ENCODE data around the gene TMEFF2. TPM values are rescaled to one million over a fixed set of nuclear protein-coding genes. Genes with fewer than 3 reads are reported as not detected.
"Not testable (repeated sequence)": the region's sequence is repeated elsewhere in the genome, so short reads cannot be mapped to it uniquely, and the experiment has no call there.

TMEFF2 gene
- total RNA-seq, 1 donor from 2014 or later, result 6.3 TPM

DNA sequence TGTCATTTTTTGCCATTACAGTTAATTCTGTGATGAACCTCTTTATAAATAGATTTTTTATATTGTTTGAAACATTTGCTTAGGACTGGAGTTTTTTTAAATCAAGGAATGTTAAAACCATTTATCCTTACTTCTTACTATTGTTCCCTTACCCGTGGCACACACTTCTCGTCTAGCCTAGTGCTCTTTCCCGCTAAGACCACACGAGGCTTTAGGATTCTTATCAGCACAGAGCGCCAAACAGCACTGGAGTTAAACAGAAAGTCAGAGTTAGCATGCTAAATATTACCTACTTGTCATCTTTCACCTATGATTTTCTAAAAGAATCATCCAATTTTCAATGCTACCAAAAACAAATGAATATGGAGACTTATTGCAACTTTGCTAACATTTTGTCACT, 112.6 kb downstream of the TMEFF2 start:
- Histone ChIP-seq H3K4me3 (ENCODE audit: low read length in 3 of 3) (no peak overlapping the region), H3K9ac (ENCODE audit: low read depth in 1 of 3, low read length in 3 of 3) (no peak overlapping the region), H3K27ac (ENCODE audit: low read depth, low read length) (no peak overlapping the region), H3K9me3 (ENCODE audit: control insufficient read depth in 3 of 3, low read length in 3 of 3) (no peaks in the 10 kb centered on the region), H3K27me3 (ENCODE audit: control insufficient read depth in 3 of 3, insufficient read depth in 3 of 3, low read length in 3 of 3) (no peaks in the 10 kb centered on the region), H3K4me1 (ENCODE audit: control insufficient read depth in 3 of 3, insufficient read depth in 3 of 3, low read length in 3 of 3) (no peaks in the 10 kb centered on the region), H3K36me3 (ENCODE audit: control insufficient read depth in 3 of 3, insufficient read depth in 3 of 3, low read length in 3 of 3) (no peaks in the 10 kb centered on the region)

DNA sequence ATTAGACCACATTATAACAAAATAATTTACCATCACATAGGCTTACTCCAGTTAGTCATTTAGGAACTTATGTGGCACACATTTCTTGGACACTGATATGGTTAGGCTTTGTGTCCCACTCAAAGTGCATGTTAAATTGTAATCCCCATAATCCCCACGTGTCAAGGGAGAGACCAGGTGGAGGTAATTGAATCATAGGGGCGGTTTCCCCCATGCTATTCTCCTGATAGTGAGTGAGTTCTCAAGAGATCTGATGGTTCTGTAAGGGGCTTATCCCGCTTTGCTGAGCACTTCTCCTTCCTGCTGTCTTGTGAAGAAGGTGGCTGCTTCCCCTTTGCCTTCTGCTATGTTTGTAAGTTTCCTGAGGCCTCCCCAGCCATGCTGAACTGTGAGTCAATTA, 114.6 kb downstream of the TMEFF2 start:
- H3K27ac ChIP-seq (ENCODE audit: low read depth, low read length); H3K36me3 ChIP-seq (ENCODE audit: control insufficient read depth in 3 of 3, insufficient read depth in 3 of 3, low read length in 3 of 3); H3K27me3 ChIP-seq (ENCODE audit: control insufficient read depth in 3 of 3, insufficient read depth in 3 of 3, low read length in 3 of 3); H3K4me1 ChIP-seq (ENCODE audit: control insufficient read depth in 3 of 3, insufficient read depth in 3 of 3, low read length in 3 of 3); H3K4me3 ChIP-seq (ENCODE audit: low read length in 3 of 3); H3K9ac ChIP-seq (ENCODE audit: low read depth in 1 of 3, low read length in 3 of 3); H3K9me3 ChIP-seq (ENCODE audit: control insufficient read depth in 3 of 3, low read length in 3 of 3): not testable (repeated sequence)

DNA sequence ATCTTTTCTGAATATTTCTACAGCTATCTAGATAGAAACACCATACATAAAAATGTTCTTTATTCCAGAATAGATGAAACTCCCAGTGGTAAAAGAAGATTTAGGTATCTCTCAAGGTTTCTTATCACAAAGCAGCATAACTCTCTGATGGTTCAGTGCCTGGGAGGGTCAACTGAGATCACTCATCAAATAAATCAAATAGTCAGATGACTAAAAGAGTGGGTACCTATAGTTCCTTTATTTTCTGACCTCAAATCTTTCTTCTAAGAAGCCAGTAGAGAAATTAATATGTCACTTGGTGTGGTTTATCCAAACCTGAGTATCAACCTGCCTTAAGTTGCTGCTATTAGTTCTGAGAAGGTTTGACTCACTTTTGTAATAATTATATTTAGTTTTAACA, 120.9 kb downstream of the TMEFF2 start:
- H3K27ac ChIP-seq (ENCODE audit: low read depth, low read length), result no peak overlapping the region
- H3K27me3 ChIP-seq (ENCODE audit: control insufficient read depth in 3 of 3, insufficient read depth in 3 of 3, low read length in 3 of 3), result no peaks in the 10 kb centered on the region
- H3K36me3 ChIP-seq (ENCODE audit: control insufficient read depth in 3 of 3, insufficient read depth in 3 of 3, low read length in 3 of 3), result no peaks in the 10 kb centered on the region
- H3K4me3 ChIP-seq (ENCODE audit: low read length in 3 of 3), result no peak overlapping the region
- H3K9me3 ChIP-seq (ENCODE audit: control insufficient read depth in 3 of 3, low read length in 3 of 3), result no peaks in the 10 kb centered on the region
- no peak overlapping the region for H3K9ac ChIP-seq (ENCODE audit: low read depth in 1 of 3, low read length in 3 of 3)
- H3K4me1 ChIP-seq (ENCODE audit: control insufficient read depth in 3 of 3, insufficient read depth in 3 of 3, low read length in 3 of 3), result no peaks in the 10 kb centered on the region

DNA sequence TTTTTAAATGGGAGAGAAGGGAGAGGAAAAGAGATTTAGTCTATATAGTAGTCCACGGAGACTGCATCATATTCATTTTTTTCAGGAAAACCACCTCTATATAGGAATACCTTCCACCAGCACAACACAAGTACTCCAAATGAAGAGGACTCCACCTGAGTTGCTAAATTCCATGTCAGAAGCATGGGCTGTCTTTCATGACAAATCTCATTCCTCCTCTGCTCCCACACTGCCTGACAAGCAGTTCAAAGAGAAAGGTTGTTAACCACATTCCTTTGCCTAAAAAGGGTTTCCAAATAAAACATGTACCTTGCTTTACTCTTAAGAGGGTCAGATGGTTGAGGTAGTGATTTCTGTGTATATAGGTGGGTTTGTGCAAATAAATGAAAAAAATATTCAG, 122.0 kb downstream of the TMEFF2 start:
- no peak overlapping the region for H3K9ac ChIP-seq (ENCODE audit: low read depth in 1 of 3, low read length in 3 of 3)
- H3K4me1 ChIP-seq (ENCODE audit: control insufficient read depth in 3 of 3, insufficient read depth in 3 of 3, low read length in 3 of 3), result no peaks in the 10 kb centered on the region
- H3K27me3 ChIP-seq (ENCODE audit: control insufficient read depth in 3 of 3, insufficient read depth in 3 of 3, low read length in 3 of 3), result no peaks in the 10 kb centered on the region
- no peaks in the 10 kb centered on the region for H3K9me3 ChIP-seq (ENCODE audit: control insufficient read depth in 3 of 3, low read length in 3 of 3)
- H3K4me3 ChIP-seq (ENCODE audit: low read length in 3 of 3), result no peak overlapping the region
- H3K36me3 ChIP-seq (ENCODE audit: control insufficient read depth in 3 of 3, insufficient read depth in 3 of 3, low read length in 3 of 3), result no peaks in the 10 kb centered on the region
- no peak overlapping the region for H3K27ac ChIP-seq (ENCODE audit: low read depth, low read length)

DNA sequence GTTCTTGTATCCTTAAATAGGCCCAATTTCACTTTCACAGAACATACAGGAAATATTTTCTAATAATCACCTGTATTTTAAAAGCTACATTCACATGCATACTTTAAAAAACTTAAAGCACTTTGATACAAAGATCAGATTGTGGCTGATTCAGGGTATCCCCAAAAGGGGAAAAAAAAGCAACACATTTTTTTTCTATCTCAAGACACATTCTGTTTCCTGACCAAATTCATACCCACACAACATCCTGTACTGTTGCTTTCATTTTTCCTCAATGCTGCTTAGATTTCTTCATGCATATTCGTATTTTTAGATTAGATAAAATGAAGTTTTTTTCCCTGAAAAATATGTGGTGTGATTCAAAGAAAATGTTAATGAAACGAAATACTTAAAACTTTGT, 122.5 kb downstream of the TMEFF2 start:
- Histone ChIP-seq H3K9me3 (ENCODE audit: control insufficient read depth in 3 of 3, low read length in 3 of 3) (no peaks in the 10 kb centered on the region), H3K4me1 (ENCODE audit: control insufficient read depth in 3 of 3, insufficient read depth in 3 of 3, low read length in 3 of 3) (no peaks in the 10 kb centered on the region), H3K9ac (ENCODE audit: low read depth in 1 of 3, low read length in 3 of 3) (no peak overlapping the region), H3K4me3 (ENCODE audit: low read length in 3 of 3) (no peak overlapping the region), H3K36me3 (ENCODE audit: control insufficient read depth in 3 of 3, insufficient read depth in 3 of 3, low read length in 3 of 3) (no peaks in the 10 kb centered on the region), H3K27ac (ENCODE audit: low read depth, low read length) (no peak overlapping the region), H3K27me3 (ENCODE audit: control insufficient read depth in 3 of 3, insufficient read depth in 3 of 3, low read length in 3 of 3) (no peaks in the 10 kb centered on the region)

DNA sequence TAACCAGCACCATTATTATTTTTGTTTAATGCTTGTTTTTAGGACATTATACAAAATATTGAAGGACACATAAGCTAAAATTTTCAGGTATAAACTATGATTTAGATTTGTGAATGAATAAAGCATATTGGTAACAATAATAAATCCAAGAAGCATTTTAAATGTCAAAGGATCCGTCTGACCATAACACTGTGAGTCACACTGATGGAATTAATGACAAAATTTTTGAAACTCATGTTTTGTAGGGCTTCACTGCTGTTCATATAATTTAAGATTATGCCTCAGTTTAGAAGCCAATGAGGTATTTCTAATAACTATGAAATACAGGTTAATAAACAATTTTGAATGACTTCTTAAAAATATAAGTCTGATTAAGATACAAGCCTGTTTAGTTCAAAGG, 124.6 kb downstream of the TMEFF2 start:
- Histone ChIP-seq H3K4me1 (ENCODE audit: control insufficient read depth in 3 of 3, insufficient read depth in 3 of 3, low read length in 3 of 3) (no peaks in the 10 kb centered on the region), H3K27ac (ENCODE audit: low read depth, low read length) (no peak overlapping the region), H3K4me3 (ENCODE audit: low read length in 3 of 3) (no peak overlapping the region), H3K9ac (ENCODE audit: low read depth in 1 of 3, low read length in 3 of 3) (no peak overlapping the region), H3K9me3 (ENCODE audit: control insufficient read depth in 3 of 3, low read length in 3 of 3) (no peaks in the 10 kb centered on the region), H3K36me3 (ENCODE audit: control insufficient read depth in 3 of 3, insufficient read depth in 3 of 3, low read length in 3 of 3) (no peaks in the 10 kb centered on the region), H3K27me3 (ENCODE audit: control insufficient read depth in 3 of 3, insufficient read depth in 3 of 3, low read length in 3 of 3) (no peaks in the 10 kb centered on the region)

DNA sequence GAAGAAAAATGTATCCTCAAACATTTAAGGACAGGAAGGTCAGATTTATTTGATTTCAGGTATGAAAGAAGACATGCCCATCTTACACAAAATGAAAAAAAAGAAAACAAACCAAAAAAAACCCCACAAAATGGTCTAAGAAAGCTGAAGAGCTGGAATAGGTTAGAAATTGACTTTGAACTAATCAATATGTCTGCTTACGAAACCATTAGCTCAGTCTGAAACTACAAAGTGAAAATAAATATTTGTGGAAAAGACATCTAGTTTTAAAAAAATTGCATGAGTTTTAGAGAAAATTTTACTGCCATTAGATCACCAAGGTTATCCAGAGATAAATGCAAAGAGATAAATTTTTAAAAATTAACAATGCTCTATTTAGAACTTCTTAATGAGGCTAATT, 125.3 kb downstream of the TMEFF2 start:
- H3K27ac ChIP-seq (ENCODE audit: low read depth, low read length), result no peak overlapping the region
- no peaks in the 10 kb centered on the region for H3K36me3 ChIP-seq (ENCODE audit: control insufficient read depth in 3 of 3, insufficient read depth in 3 of 3, low read length in 3 of 3)
- H3K9ac ChIP-seq (ENCODE audit: low read depth in 1 of 3, low read length in 3 of 3), result no peak overlapping the region
- no peak overlapping the region for H3K4me3 ChIP-seq (ENCODE audit: low read length in 3 of 3)
- H3K4me1 ChIP-seq (ENCODE audit: control insufficient read depth in 3 of 3, insufficient read depth in 3 of 3, low read length in 3 of 3), result no peaks in the 10 kb centered on the region
- H3K9me3 ChIP-seq (ENCODE audit: control insufficient read depth in 3 of 3, low read length in 3 of 3), result no peaks in the 10 kb centered on the region
- H3K27me3 ChIP-seq (ENCODE audit: control insufficient read depth in 3 of 3, insufficient read depth in 3 of 3, low read length in 3 of 3), result no peaks in the 10 kb centered on the region

DNA sequence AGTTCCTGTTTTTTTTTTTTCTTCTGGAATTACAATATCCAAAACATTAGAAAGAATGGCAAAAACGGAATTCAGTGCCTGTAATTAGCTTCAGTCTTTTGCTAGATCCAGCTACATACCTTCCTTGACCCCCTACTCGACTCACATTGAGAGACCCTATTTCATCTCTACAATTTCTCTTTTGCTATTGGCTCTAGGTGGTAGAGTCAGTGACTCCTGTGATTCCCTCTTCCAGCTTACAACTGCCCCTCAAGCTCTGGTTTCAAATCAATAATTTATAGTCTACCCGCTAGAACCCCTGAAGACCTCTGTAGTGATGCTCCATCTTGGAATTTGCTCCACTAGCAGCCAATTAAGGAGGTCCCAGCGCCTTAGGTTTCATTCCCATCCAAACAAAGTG, 125.8 kb downstream of the TMEFF2 start:
- H3K4me3 ChIP-seq (ENCODE audit: low read length in 3 of 3), result no peak overlapping the region
- no peaks in the 10 kb centered on the region for H3K4me1 ChIP-seq (ENCODE audit: control insufficient read depth in 3 of 3, insufficient read depth in 3 of 3, low read length in 3 of 3)
- no peak overlapping the region for H3K27ac ChIP-seq (ENCODE audit: low read depth, low read length)
- H3K36me3 ChIP-seq (ENCODE audit: control insufficient read depth in 3 of 3, insufficient read depth in 3 of 3, low read length in 3 of 3), result no peaks in the 10 kb centered on the region
- no peaks in the 10 kb centered on the region for H3K9me3 ChIP-seq (ENCODE audit: control insufficient read depth in 3 of 3, low read length in 3 of 3)
- H3K27me3 ChIP-seq (ENCODE audit: control insufficient read depth in 3 of 3, insufficient read depth in 3 of 3, low read length in 3 of 3), result no peaks in the 10 kb centered on the region
- no peak overlapping the region for H3K9ac ChIP-seq (ENCODE audit: low read depth in 1 of 3, low read length in 3 of 3)

DNA sequence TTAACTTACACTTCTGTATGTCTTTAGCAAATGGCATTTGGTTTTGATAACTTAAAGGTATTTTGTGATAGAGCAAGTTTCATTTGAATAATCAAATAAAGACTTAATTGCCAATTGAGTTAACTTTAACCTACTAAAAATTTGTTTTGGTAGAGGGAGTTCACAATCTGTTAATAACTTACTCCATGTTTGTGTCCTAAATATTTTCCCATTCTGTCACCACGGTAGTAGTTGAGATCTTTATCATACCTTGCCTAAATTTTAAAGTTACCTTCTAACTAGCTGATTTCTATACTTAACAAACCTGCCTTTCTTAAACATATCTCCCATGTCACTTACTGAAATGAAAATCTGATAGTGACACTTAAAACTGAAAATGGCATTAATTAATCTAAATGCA, 127.1 kb downstream of the TMEFF2 start:
- H3K9me3 ChIP-seq (ENCODE audit: control insufficient read depth in 3 of 3, low read length in 3 of 3), result no peaks in the 10 kb centered on the region
- H3K9ac ChIP-seq (ENCODE audit: low read depth in 1 of 3, low read length in 3 of 3), result no peak overlapping the region
- no peaks in the 10 kb centered on the region for H3K27me3 ChIP-seq (ENCODE audit: control insufficient read depth in 3 of 3, insufficient read depth in 3 of 3, low read length in 3 of 3)
- no peak overlapping the region for H3K27ac ChIP-seq (ENCODE audit: low read depth, low read length)
- H3K4me3 ChIP-seq (ENCODE audit: low read length in 3 of 3), result no peak overlapping the region
- H3K4me1 ChIP-seq (ENCODE audit: control insufficient read depth in 3 of 3, insufficient read depth in 3 of 3, low read length in 3 of 3), result no peaks in the 10 kb centered on the region
- H3K36me3 ChIP-seq (ENCODE audit: control insufficient read depth in 3 of 3, insufficient read depth in 3 of 3, low read length in 3 of 3), result no peaks in the 10 kb centered on the region

DNA sequence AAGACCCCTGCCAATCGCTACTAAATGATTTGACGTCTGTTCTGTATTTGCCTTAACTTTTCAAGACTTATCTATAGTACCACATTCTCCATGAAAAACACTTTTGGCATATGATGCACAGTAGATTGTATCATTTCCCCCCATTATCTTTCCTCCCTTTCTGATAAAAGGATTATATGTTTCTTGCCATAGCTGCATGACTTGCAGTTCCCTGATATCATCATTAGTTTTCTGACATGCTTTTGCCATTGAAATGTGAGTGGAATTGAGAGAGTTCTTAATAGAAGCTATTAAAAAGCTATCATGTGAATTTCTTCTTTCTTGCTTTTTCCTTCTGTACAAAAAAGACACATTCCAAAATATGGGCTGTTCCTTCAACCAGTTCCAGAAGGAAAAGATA, 130.3 kb downstream of the TMEFF2 start:
- Histone ChIP-seq H3K36me3 (ENCODE audit: control insufficient read depth in 3 of 3, insufficient read depth in 3 of 3, low read length in 3 of 3) (no peaks in the 10 kb centered on the region), H3K9me3 (ENCODE audit: control insufficient read depth in 3 of 3, low read length in 3 of 3) (no peaks in the 10 kb centered on the region), H3K4me1 (ENCODE audit: control insufficient read depth in 3 of 3, insufficient read depth in 3 of 3, low read length in 3 of 3) (no peaks in the 10 kb centered on the region), H3K4me3 (ENCODE audit: low read length in 3 of 3) (no peak overlapping the region), H3K9ac (ENCODE audit: low read depth in 1 of 3, low read length in 3 of 3) (no peak overlapping the region), H3K27me3 (ENCODE audit: control insufficient read depth in 3 of 3, insufficient read depth in 3 of 3, low read length in 3 of 3) (no peaks in the 10 kb centered on the region), H3K27ac (ENCODE audit: low read depth, low read length) (no peak overlapping the region)

DNA sequence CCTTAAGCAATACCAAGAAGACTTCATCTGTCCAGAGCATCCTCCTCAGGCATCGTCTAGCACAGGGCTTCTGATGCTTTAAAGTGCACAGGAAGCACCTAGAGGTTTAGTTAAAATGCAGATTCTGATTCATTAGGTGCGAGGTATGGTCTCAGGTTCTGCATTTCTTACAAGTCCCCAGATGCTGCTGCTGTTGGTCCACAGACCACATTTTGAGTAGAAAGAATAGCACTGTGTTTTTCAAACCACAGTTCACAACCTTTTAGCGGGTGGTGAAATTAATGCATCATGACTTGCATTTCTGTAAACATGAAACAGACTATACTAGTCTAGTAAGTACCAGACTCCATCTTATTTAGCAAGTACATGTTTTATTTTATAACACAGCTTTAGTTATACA, 134.6 kb downstream of the TMEFF2 start:
- Histone ChIP-seq H3K4me3 (ENCODE audit: low read length in 3 of 3) (no peak overlapping the region), H3K4me1 (ENCODE audit: control insufficient read depth in 3 of 3, insufficient read depth in 3 of 3, low read length in 3 of 3) (no peaks in the 10 kb centered on the region), H3K27ac (ENCODE audit: low read depth, low read length) (no peak overlapping the region), H3K9ac (ENCODE audit: low read depth in 1 of 3, low read length in 3 of 3) (no peak overlapping the region), H3K9me3 (ENCODE audit: control insufficient read depth in 3 of 3, low read length in 3 of 3) (no peaks in the 10 kb centered on the region), H3K27me3 (ENCODE audit: control insufficient read depth in 3 of 3, insufficient read depth in 3 of 3, low read length in 3 of 3) (no peaks in the 10 kb centered on the region), H3K36me3 (ENCODE audit: control insufficient read depth in 3 of 3, insufficient read depth in 3 of 3, low read length in 3 of 3) (no peaks in the 10 kb centered on the region)

Data from skeletal muscle tissue (tissue), 4 donors.